ENCODE data around the gene MAFB.
A peak's percentile ranks its signal among the peaks of the same experiment; 100 is the strongest.

MAFB gene

GRCh38 chr20:40689943-40690835 is 1.2 kb upstream of the MAFB start:
- WGBS, 2 experiments (ENCODE audit: insufficient coverage in 2 of 2), result 0 to 1% methylated on average over 70 to 74 of the region's 84 CpGs
- peak overlapping the region; percentile 45 for H3K4me3 ChIP-seq (ENCODE audit: extremely low read depth, insufficient read depth, low read length, poor library complexity, severe bottlenecking)
- H3K27ac ChIP-seq (ENCODE audit: low read depth, low read length, severe bottlenecking), result peak overlapping the region; percentile 91
- no peaks in the 10 kb centered on the region for H3K9me3 ChIP-seq (ENCODE audit: control insufficient read depth, low read length)
- H3K4me1 ChIP-seq (ENCODE audit: control insufficient read depth, insufficient read depth, low read length, poor library complexity, severe bottlenecking), result peaks cover 3% of the 10 kb centered on the region
- H3K36me3 ChIP-seq (ENCODE audit: control insufficient read depth, insufficient read depth, low read length), result no peaks in the 10 kb centered on the region

GRCh38 chr20:40688129-40689099 is 622 bp downstream of the MAFB start:
- Histone ChIP-seq H3K4me1 (ENCODE audit: control insufficient read depth, insufficient read depth, low read length, poor library complexity, severe bottlenecking) (peaks cover 3% of the 10 kb centered on the region), H3K9me3 (ENCODE audit: control insufficient read depth, low read length) (no peaks in the 10 kb centered on the region), H3K4me3 (ENCODE audit: extremely low read depth, insufficient read depth, low read length, poor library complexity, severe bottlenecking) (peak overlapping the region; percentile 45), H3K36me3 (ENCODE audit: control insufficient read depth, insufficient read depth, low read length) (no peaks in the 10 kb centered on the region), H3K27ac (ENCODE audit: low read depth, low read length, severe bottlenecking) (no peak overlapping the region)
- 1 to 3% methylated on average over 71 to 113 of the region's 120 CpGs for WGBS, 2 experiments (ENCODE audit: insufficient coverage in 2 of 2)

GRCh38 chr20:40687384-40688128 is 1.5 kb downstream of the MAFB start:
- Histone ChIP-seq H3K4me3 (ENCODE audit: extremely low read depth, insufficient read depth, low read length, poor library complexity, severe bottlenecking) (peak overlapping the region; percentile 45), H3K4me1 (ENCODE audit: control insufficient read depth, insufficient read depth, low read length, poor library complexity, severe bottlenecking) (peaks cover 3% of the 10 kb centered on the region), H3K9me3 (ENCODE audit: control insufficient read depth, low read length) (no peaks in the 10 kb centered on the region), H3K27ac (ENCODE audit: low read depth, low read length, severe bottlenecking) (no peak overlapping the region), H3K36me3 (ENCODE audit: control insufficient read depth, insufficient read depth, low read length) (no peaks in the 10 kb centered on the region)
- WGBS, 2 experiments (ENCODE audit: insufficient coverage in 2 of 2), result 1 to 3% methylated on average over 36 to 43 of the region's 62 CpGs

DNA sequence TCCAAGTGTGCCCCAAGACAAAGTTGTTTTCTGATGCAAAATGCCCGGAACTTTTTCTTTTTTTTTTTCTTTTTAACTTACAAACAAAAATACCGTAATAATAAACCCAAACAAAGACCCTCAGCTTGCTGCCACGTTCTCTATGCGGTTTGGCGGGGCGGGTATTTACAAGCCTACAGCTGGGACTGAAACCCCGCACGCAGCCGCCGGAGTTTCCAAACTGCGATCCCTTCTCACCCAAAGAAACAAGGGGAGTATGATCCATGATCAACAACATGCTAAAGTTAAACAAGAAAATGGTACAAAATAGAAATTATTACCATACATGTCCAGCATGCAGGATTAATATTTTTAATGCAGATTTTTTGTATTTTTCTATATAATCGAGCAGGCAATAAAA is 2.1 kb downstream of the MAFB start:
- H3K9me3 ChIP-seq (ENCODE audit: control insufficient read depth, low read length), result no peaks in the 10 kb centered on the region

GRCh38 chr20:40686434-40686882 is 2.6 kb downstream of the MAFB start:
- 32 to 37% methylated on average over 3 of the region's 7 CpGs for WGBS, 2 experiments (ENCODE audit: insufficient coverage in 2 of 2)
- Histone ChIP-seq H3K4me3 (ENCODE audit: extremely low read depth, insufficient read depth, low read length, poor library complexity, severe bottlenecking) (peak overlapping the region; percentile 45), H3K36me3 (ENCODE audit: control insufficient read depth, insufficient read depth, low read length) (no peaks in the 10 kb centered on the region), H3K4me1 (ENCODE audit: control insufficient read depth, insufficient read depth, low read length, poor library complexity, severe bottlenecking) (peaks cover 3% of the 10 kb centered on the region), H3K9me3 (ENCODE audit: control insufficient read depth, low read length) (no peaks in the 10 kb centered on the region), H3K27ac (ENCODE audit: low read depth, low read length, severe bottlenecking) (no peak overlapping the region)

More for the DNA sequence above, 2.1 kb downstream of the MAFB start:
- peak overlapping the region; percentile 45 for H3K4me3 ChIP-seq (ENCODE audit: extremely low read depth, insufficient read depth, low read length, poor library complexity, severe bottlenecking)
- no peak overlapping the region for H3K27ac ChIP-seq (ENCODE audit: low read depth, low read length, severe bottlenecking)
- peaks cover 3% of the 10 kb centered on the region for H3K4me1 ChIP-seq (ENCODE audit: control insufficient read depth, insufficient read depth, low read length, poor library complexity, severe bottlenecking)
- H3K36me3 ChIP-seq (ENCODE audit: control insufficient read depth, insufficient read depth, low read length), result no peaks in the 10 kb centered on the region
- WGBS, 2 experiments (ENCODE audit: insufficient coverage in 2 of 2), result 0 to 2% methylated on average over 2 to 6 of the region's 12 CpGs

DNA sequence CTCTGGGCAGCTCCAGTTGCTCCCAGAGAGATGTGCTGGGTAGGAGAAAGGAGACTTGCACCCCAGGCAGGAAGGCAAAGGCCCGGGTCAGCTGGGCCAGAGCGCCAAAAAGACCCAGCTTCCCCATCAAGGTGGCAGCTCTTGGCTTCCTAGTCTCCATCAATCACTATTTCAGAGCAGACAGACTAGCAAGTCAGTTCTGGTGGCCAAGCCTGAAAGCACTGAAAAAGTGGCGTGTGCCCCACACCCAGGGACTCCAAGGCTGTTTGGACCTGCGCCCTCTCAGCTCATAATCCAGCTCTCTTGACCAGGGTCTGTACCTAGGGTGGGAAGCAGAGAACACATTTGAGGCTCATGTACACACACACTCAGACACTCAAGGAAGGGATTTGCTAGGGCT is 3.7 kb downstream of the MAFB start:
- Histone ChIP-seq H3K4me3 (ENCODE audit: extremely low read depth, insufficient read depth, low read length, poor library complexity, severe bottlenecking) (peak overlapping the region; percentile 3), H3K27ac (ENCODE audit: low read depth, low read length, severe bottlenecking) (no peak overlapping the region), H3K9me3 (ENCODE audit: control insufficient read depth, low read length) (no peaks in the 10 kb centered on the region), H3K4me1 (ENCODE audit: control insufficient read depth, insufficient read depth, low read length, poor library complexity, severe bottlenecking) (no peaks in the 10 kb centered on the region), H3K36me3 (ENCODE audit: control insufficient read depth, insufficient read depth, low read length) (no peaks in the 10 kb centered on the region)
- 91 to 94% methylated on average over 3 to 4 of the region's 4 CpGs for WGBS, 2 experiments (ENCODE audit: insufficient coverage in 2 of 2)

GRCh38 chr20:40683894-40684268 is 5.2 kb downstream of the MAFB start:
- Histone ChIP-seq H3K36me3 (ENCODE audit: control insufficient read depth, insufficient read depth, low read length) (no peaks in the 10 kb centered on the region), H3K27ac (ENCODE audit: low read depth, low read length, severe bottlenecking) (no peak overlapping the region), H3K9me3 (ENCODE audit: control insufficient read depth, low read length) (no peaks in the 10 kb centered on the region), H3K4me3 (ENCODE audit: extremely low read depth, insufficient read depth, low read length, poor library complexity, severe bottlenecking) (peak overlapping the region; percentile 34), H3K4me1 (ENCODE audit: control insufficient read depth, insufficient read depth, low read length, poor library complexity, severe bottlenecking) (no peaks in the 10 kb centered on the region)
- 46 to 48% methylated on average over 3 to 8 of the region's 9 CpGs for WGBS, 2 experiments (ENCODE audit: insufficient coverage in 2 of 2)

- Histone ChIP-seq H3K36me3 (ENCODE audit: control insufficient read depth, insufficient read depth, low read length) (no peaks in the 10 kb centered on the region), H3K9me3 (ENCODE audit: control insufficient read depth, low read length) (no peaks in the 10 kb centered on the region), H3K4me1 (ENCODE audit: control insufficient read depth, insufficient read depth, low read length, poor library complexity, severe bottlenecking) (no peaks in the 10 kb centered on the region), H3K27ac (ENCODE audit: low read depth, low read length, severe bottlenecking) (no peak overlapping the region), H3K4me3 (ENCODE audit: extremely low read depth, insufficient read depth, low read length, poor library complexity, severe bottlenecking) (peak overlapping the region; percentile 34)
- WGBS, 2 experiments (ENCODE audit: insufficient coverage in 2 of 2), result 2% methylated on average over 49 to 51 of the region's 58 CpGs
Measured at GRCh38 chr20:40683221-40683893, 5.7 kb downstream of the MAFB start.

GRCh38 chr20:40682104-40682981 is 6.7 kb downstream of the MAFB start:
- no peaks in the 10 kb centered on the region for H3K4me1 ChIP-seq (ENCODE audit: control insufficient read depth, insufficient read depth, low read length, poor library complexity, severe bottlenecking)
- 11 to 14% methylated on average over 21 to 25 of the region's 30 CpGs for WGBS, 2 experiments (ENCODE audit: insufficient coverage in 2 of 2)
- H3K36me3 ChIP-seq (ENCODE audit: control insufficient read depth, insufficient read depth, low read length), result no peaks in the 10 kb centered on the region
- no peaks in the 10 kb centered on the region for H3K9me3 ChIP-seq (ENCODE audit: control insufficient read depth, low read length)
- no peak overlapping the region for H3K27ac ChIP-seq (ENCODE audit: low read depth, low read length, severe bottlenecking)
- H3K4me3 ChIP-seq (ENCODE audit: extremely low read depth, insufficient read depth, low read length, poor library complexity, severe bottlenecking), result peak overlapping the region; percentile 34
